Mesenchymal stem cell (in vitro differentiated cells and primary cell): ENCODE data around the gene SPRYD4.
"Not testable (repeated sequence)": the region's sequence is repeated elsewhere in the genome, so short reads cannot be mapped to it uniquely, and the experiment has no call there.

ENCODE experiments used
- DNase-seq: peaks from one replicate; pipeline ENCODE4 v3.0.0-alpha.2; 2013
- H2AFZ ChIP-seq: one replicate; pipeline ENCODE4 v1.6.1; 2013; ENCODE audit warnings: low read depth, mild to moderate bottlenecking, control low read depth, inconsistent platforms, low read length, moderate library complexity
- H2AK5ac ChIP-seq: 2 replicates; pipeline ENCODE4 v1.6.1; 2013; ENCODE audit warnings: low read length, moderate library complexity, mild to moderate bottlenecking, inconsistent platforms; ENCODE audit not compliant: severe bottlenecking
- H2BK120ac ChIP-seq: one replicate; pipeline ENCODE4 v1.6.1; 2013; ENCODE audit warnings: low read depth, mild to moderate bottlenecking, inconsistent platforms, low read length, moderate library complexity
- H2BK12ac ChIP-seq, 2 experiments: one replicate each; pipeline ENCODE4 v1.6.1; 2013; ENCODE audit warnings: inconsistent platforms in 2 of 2, low read length in 2 of 2, mild to moderate bottlenecking in 2 of 2, moderate library complexity in 2 of 2, control low read depth in 1 of 2
- H2BK15ac ChIP-seq: one replicate; pipeline ENCODE4 v1.6.1; 2013; ENCODE audit warnings: mild to moderate bottlenecking, low read depth, inconsistent platforms; ENCODE audit not compliant: poor library complexity, severe bottlenecking
- H2BK5ac ChIP-seq: 2 replicates; pipeline ENCODE4 v1.6.1; 2013; ENCODE audit warnings: low read depth, mild to moderate bottlenecking, low read length, control low read depth, inconsistent platforms; ENCODE audit not compliant: poor library complexity, severe bottlenecking
- H3K14ac ChIP-seq, 2 experiments: one replicate each; pipeline ENCODE4 v1.6.1; 2013; ENCODE audit warnings: inconsistent platforms in 2 of 2, low read length in 2 of 2, control low read depth in 1 of 2, mild to moderate bottlenecking in 1 of 2, moderate library complexity in 1 of 2
- H3K18ac ChIP-seq, 2 experiments: one replicate each; pipeline ENCODE4 v1.6.1; 2013; ENCODE audit warnings: inconsistent platforms in 2 of 2, low read length in 2 of 2, control low read depth in 1 of 2, low read depth in 1 of 2, mild to moderate bottlenecking in 1 of 2
- H3K23ac ChIP-seq, 2 experiments: one replicate each; pipeline ENCODE4 v1.6.1; 2013; ENCODE audit warnings: inconsistent platforms in 2 of 2, low read length in 2 of 2, mild to moderate bottlenecking in 2 of 2, moderate library complexity in 2 of 2, control low read depth in 1 of 2
- H3K27ac ChIP-seq: 2 replicates; pipeline ENCODE4 v1.5.1; 2013; ENCODE audit warnings: mild to moderate bottlenecking, moderate library complexity, low read length, control low read depth, inconsistent platforms; ENCODE audit not compliant: poor library complexity, severe bottlenecking
- H3K27me3 ChIP-seq, 2 experiments: 2 replicates each; pipeline versions ENCODE4 v1.6.1 to v1.7.0; 2013; ENCODE audit warnings: low read length in 2 of 2, mild to moderate bottlenecking in 2 of 2, moderate library complexity in 2 of 2, control low read depth in 1 of 2, inconsistent platforms in 1 of 2; ENCODE audit not compliant: control insufficient read depth in 1 of 2, insufficient read depth in 1 of 2
- H3K36me3 ChIP-seq, 2 experiments: 2 replicates each; pipeline versions ENCODE4 v1.6.1 to v1.7.0; 2013; ENCODE audit warnings: low read length in 2 of 2, control low read depth in 1 of 2, inconsistent platforms in 1 of 2, low read depth in 1 of 2, mild to moderate bottlenecking in 1 of 2; ENCODE audit not compliant: insufficient read depth in 2 of 2, control insufficient read depth in 1 of 2
- H3K4ac ChIP-seq, 2 experiments: one replicate each; pipeline ENCODE4 v1.6.1; 2013; ENCODE audit warnings: inconsistent platforms in 2 of 2, low read length in 2 of 2, mild to moderate bottlenecking in 2 of 2, moderate library complexity in 2 of 2, control low read depth in 1 of 2, low read depth in 1 of 2
- H3K4me1 ChIP-seq: 2 replicates; pipeline ENCODE4 v1.6.1; 2013; ENCODE audit warnings: low read depth, low read length, control low read depth; ENCODE audit not compliant: control insufficient read depth, insufficient read depth
- H3K4me2 ChIP-seq: 2 replicates; pipeline ENCODE4 v1.6.1; 2013; ENCODE audit warnings: low read length, mild to moderate bottlenecking, inconsistent platforms; ENCODE audit not compliant: poor library complexity, severe bottlenecking
- H3K4me3 ChIP-seq, 2 experiments: 2 replicates each; pipeline versions ENCODE4 v1.5.1 to v1.7.0; 2013; ENCODE audit warnings: low read length in 2 of 2, mild to moderate bottlenecking in 2 of 2, control low read depth in 1 of 2, low read depth in 1 of 2; ENCODE audit not compliant: insufficient read depth in 1 of 2
- H3K79me1 ChIP-seq: replicated peaks from 2 replicates; pipeline ENCODE4 v1.6.1; 2013; ENCODE audit warnings: mild to moderate bottlenecking, control low read depth, low read length, inconsistent platforms; ENCODE audit not compliant: poor library complexity, severe bottlenecking
- H3K9ac ChIP-seq: 2 replicates; pipeline ENCODE4 v1.7.0; 2013; ENCODE audit warnings: mild to moderate bottlenecking, low read length, moderate library complexity
- H3K9me3 ChIP-seq: 2 replicates; pipeline ENCODE4 v1.7.0; 2013; ENCODE audit warnings: mild to moderate bottlenecking, low read length; ENCODE audit not compliant: control insufficient read depth
- H4K8ac ChIP-seq: one replicate; pipeline ENCODE4 v1.6.1; 2013; ENCODE audit warnings: inconsistent platforms, mild to moderate bottlenecking, low read length, moderate library complexity
- H4K91ac ChIP-seq: one replicate; pipeline ENCODE4 v1.6.1; 2013; ENCODE audit warnings: mild to moderate bottlenecking, low read length, inconsistent platforms
- WGBS: methylation state at CpG from one replicate; pipeline ENCODE4 v1.1.7; 2013; ENCODE audit warnings: mixed read lengths; 5-methylcytosine and 5-hydroxymethylcytosine counted together

Gene SPRYD4

GRCh38 chr12:56514014-56514318, 45.6 kb downstream of the SPRYD4 start:
- DNase-seq, H3K4me2 ChIP-seq, H2BK15ac ChIP-seq, H2BK12ac ChIP-seq, H2BK120ac ChIP-seq, H2AK5ac ChIP-seq, H3K9me3 ChIP-seq, H3K27me3 ChIP-seq, H2AFZ ChIP-seq, H3K36me3 ChIP-seq, H3K9ac ChIP-seq, H3K14ac ChIP-seq, H2BK5ac ChIP-seq, H3K27ac ChIP-seq, H4K91ac ChIP-seq, H3K18ac ChIP-seq, H3K79me1 ChIP-seq, H4K8ac ChIP-seq, H3K23ac ChIP-seq, H3K4me1 ChIP-seq, H3K4me3 ChIP-seq, H3K4ac ChIP-seq: not testable (repeated sequence)
- 65% methylated on average over 4 of the region's 4 CpGs for WGBS

GRCh38 chr12:56517854-56518253, 49.5 kb downstream of the SPRYD4 start:
- peak overlapping the region in 1 of 2 experiments; percentile 52 for H2BK12ac ChIP-seq
- 94% methylated on average over 1 of the region's 2 CpGs for WGBS

GRCh38 chr12:56518570-56518969, 50.2 kb downstream of the SPRYD4 start:
- Histone ChIP-seq H4K8ac (peak overlapping the region; percentile 9), H2AFZ (peak overlapping the region; percentile 4), H2AK5ac (no peak overlapping the region), H3K9ac (no peak overlapping the region), H3K27me3 (no peaks in the 10 kb centered on the region), H2BK12ac (no peak overlapping the region), H3K4me1 (peaks cover 3% of the 10 kb centered on the region), H4K91ac (no peak overlapping the region), H3K14ac (no peak overlapping the region), H2BK15ac (no peak overlapping the region), H3K9me3 (no peaks in the 10 kb centered on the region), H3K4me3 (no peak overlapping the region), H2BK5ac (no peak overlapping the region), H3K4ac (no peak overlapping the region), H3K23ac (no peak overlapping the region), H3K79me1 (no peaks in the 10 kb centered on the region), H3K27ac (no peak overlapping the region), H3K18ac (no peak overlapping the region), H3K4me2 (no peak overlapping the region), H3K36me3 (no peaks in the 10 kb centered on the region), H2BK120ac (no peak overlapping the region)
- WGBS, result no CpG with 5 or more reads among the region's 2 CpGs
- DNase-seq, result peak; percentile 34

More at GRCh38 chr12:56517854-56518253, 49.5 kb downstream of the SPRYD4 start:
- no peak overlapping the region for H3K14ac ChIP-seq
- H2AK5ac ChIP-seq, result peak overlapping the region; percentile 64
- no peak overlapping the region for H4K8ac ChIP-seq
- H3K18ac ChIP-seq, result no peak overlapping the region
- no peak for DNase-seq
- H2AFZ ChIP-seq, result no peak overlapping the region
- H2BK5ac ChIP-seq, result no peak overlapping the region
- H3K4me1 ChIP-seq, result peaks cover 3% of the 10 kb centered on the region
- no peaks in the 10 kb centered on the region for H3K9me3 ChIP-seq
- H3K79me1 ChIP-seq, result no peaks in the 10 kb centered on the region
- no peak overlapping the region for H2BK120ac ChIP-seq
- H3K4me3 ChIP-seq, result no peak overlapping the region
- H3K23ac ChIP-seq, result no peak overlapping the region
- H3K27ac ChIP-seq, result no peak overlapping the region
- H4K91ac ChIP-seq, result no peak overlapping the region
- no peak overlapping the region for H3K4ac ChIP-seq
- no peak overlapping the region for H3K4me2 ChIP-seq
- no peaks in the 10 kb centered on the region for H3K36me3 ChIP-seq
- no peaks in the 10 kb centered on the region for H3K27me3 ChIP-seq
- no peak overlapping the region for H3K9ac ChIP-seq
- peak overlapping the region; percentile 63 for H2BK15ac ChIP-seq

- peak overlapping the region in 1 of 2 experiments; percentile 84 for H3K4me3 ChIP-seq
- H3K79me1 ChIP-seq, result no peaks in the 10 kb centered on the region
Observed at GRCh38 chr12:56520048-56520447, 51.7 kb downstream of the SPRYD4 start.

More at GRCh38 chr12:56520048-56520447, 51.7 kb downstream of the SPRYD4 start:
- Histone ChIP-seq H2AFZ (no peak overlapping the region), H2BK5ac (no peak overlapping the region), H2AK5ac (no peak overlapping the region), H4K8ac (no peak overlapping the region), H3K27ac (no peak overlapping the region), H3K4ac (no peak overlapping the region), H3K27me3 (no peaks in the 10 kb centered on the region), H2BK12ac (no peak overlapping the region), H2BK120ac (no peak overlapping the region), H2BK15ac (no peak overlapping the region), H3K4me1 (peaks cover 5% of the 10 kb centered on the region), H3K18ac (no peak overlapping the region), H3K23ac (no peak overlapping the region), H3K14ac (no peak overlapping the region), H3K9ac (peak overlapping the region; percentile 95), H4K91ac (no peak overlapping the region), H3K4me2 (no peak overlapping the region), H3K9me3 (no peaks in the 10 kb centered on the region), H3K36me3 (peaks cover 0 to under 1% of the 10 kb centered on the region in 2 experiments)
- WGBS, result 85% methylated on average over 3 of the region's 3 CpGs
- peak; percentile 51 for DNase-seq
